ENCODE results near the gene MMP17. TPM values are rescaled to one million over a fixed set of nuclear protein-coding genes. Genes with fewer than 3 reads are reported as not detected.

MMP17 gene
- total RNA-seq, 4 donors from 2014 or later: 2.6 to 23.6 (median 12.4) TPM

DNA sequence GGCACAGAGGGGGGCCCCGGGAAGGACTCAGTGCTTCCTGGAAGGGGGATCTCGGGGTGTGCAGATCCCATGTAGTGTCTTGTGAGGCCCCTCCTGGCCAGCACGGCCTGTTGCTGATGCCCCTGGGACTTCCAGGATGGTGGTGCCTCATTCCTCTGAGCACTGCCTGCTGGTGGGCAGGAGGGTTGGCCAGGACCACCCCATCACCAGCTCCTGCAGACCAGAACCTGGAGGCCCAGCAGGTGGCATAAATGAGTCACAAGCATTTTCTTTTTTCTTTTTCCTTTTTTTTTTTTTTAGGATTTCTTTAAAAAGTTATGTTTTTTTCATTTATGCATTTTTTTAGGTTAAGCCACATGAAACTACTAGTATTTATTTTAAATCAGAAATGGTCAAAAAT lies 8.0 kb downstream of the MMP17 start:
- no peak overlapping the region for H3K27ac ChIP-seq
- peaks cover 25% of the 10 kb centered on the region for H3K27me3 ChIP-seq
- no peak for DNase-seq
- in situ Hi-C loops (cut with MboI; ENCODE audit: low pct_ligation_motif_present in 1 of 4, low pct_unique_long_range_greater_than_20kb in 1 of 4, low sequenced_read_pairs in 3 of 4) (no loop called here), intact Hi-C loops (cut with DNase I; ENCODE audit: low total_unique reads) (no loop called here)
- no peak overlapping the region for H3K4me3 ChIP-seq
- TF ChIP-seq EP300 (IDR thresholded peaks at IDR 0.05; ENCODE audit: low read depth) (no peak), POLR2AphosphoS5 (IDR thresholded peaks at IDR 0.05) (no peak), POLR2A (IDR thresholded peaks at IDR 0.05) (no peak)
- TF ChIP-seq, protein P1, sequence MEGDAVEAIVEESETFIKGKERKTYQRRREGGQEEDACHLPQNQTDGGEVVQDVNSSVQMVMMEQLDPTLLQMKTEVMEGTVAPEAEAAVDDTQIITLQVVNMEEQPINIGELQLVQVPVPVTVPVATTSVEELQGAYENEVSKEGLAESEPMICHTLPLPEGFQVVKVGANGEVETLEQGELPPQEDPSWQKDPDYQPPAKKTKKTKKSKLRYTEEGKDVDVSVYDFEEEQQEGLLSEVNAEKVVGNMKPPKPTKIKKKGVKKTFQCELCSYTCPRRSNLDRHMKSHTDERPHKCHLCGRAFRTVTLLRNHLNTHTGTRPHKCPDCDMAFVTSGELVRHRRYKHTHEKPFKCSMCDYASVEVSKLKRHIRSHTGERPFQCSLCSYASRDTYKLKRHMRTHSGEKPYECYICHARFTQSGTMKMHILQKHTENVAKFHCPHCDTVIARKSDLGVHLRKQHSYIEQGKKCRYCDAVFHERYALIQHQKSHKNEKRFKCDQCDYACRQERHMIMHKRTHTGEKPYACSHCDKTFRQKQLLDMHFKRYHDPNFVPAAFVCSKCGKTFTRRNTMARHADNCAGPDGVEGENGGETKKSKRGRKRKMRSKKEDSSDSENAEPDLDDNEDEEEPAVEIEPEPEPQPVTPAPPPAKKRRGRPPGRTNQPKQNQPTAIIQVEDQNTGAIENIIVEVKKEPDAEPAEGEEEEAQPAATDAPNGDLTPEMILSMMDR (IDR thresholded peaks at IDR 0.05): peak in 2 of 5 experiments; percentile 14 to 18
- no peaks in the 10 kb centered on the region for H3K9me3 ChIP-seq
- 42% methylated on average over 2 of the region's 3 CpGs; no CpG with 5 or more reads in 1 of the 2 donors for WGBS, 2 donors (ENCODE audit: low coverage in 1 of 2)
- H3K4me1 ChIP-seq: peaks cover 0 to 10% (median 5%) of the 10 kb centered on the region in 4 donors
- no peaks in the 10 kb centered on the region for H3K36me3 ChIP-seq

GRCh38 chr12:131836714-131837397 lies 8.7 kb downstream of the MMP17 start:
- in situ Hi-C loops (cut with MboI; ENCODE audit: low pct_ligation_motif_present in 1 of 4, low pct_unique_long_range_greater_than_20kb in 1 of 4, low sequenced_read_pairs in 3 of 4) (no loop called here), intact Hi-C loops (cut with DNase I; ENCODE audit: low total_unique reads) (no loop called here)
- no peak for DNase-seq
- TF ChIP-seq, protein P1 (IDR thresholded peaks at IDR 0.05): no peak
- TF ChIP-seq POLR2AphosphoS5 (IDR thresholded peaks at IDR 0.05) (no peak), EP300 (IDR thresholded peaks at IDR 0.05; ENCODE audit: low read depth) (no peak), POLR2A (IDR thresholded peaks at IDR 0.05) (no peak)
- Histone ChIP-seq H3K9me3 (no peaks in the 10 kb centered on the region), H3K27ac (no peak overlapping the region), H3K4me1 (peaks cover 0 to 7% (median 3%) of the 10 kb centered on the region in 4 donors), H3K4me3 (no peak overlapping the region), H3K27me3 (peaks cover 21% of the 10 kb centered on the region), H3K36me3 (no peaks in the 10 kb centered on the region)
- 38 to 79% methylated on average over 2 to 13 of the region's 13 CpGs for WGBS, 2 donors (ENCODE audit: low coverage in 1 of 2)

DNA sequence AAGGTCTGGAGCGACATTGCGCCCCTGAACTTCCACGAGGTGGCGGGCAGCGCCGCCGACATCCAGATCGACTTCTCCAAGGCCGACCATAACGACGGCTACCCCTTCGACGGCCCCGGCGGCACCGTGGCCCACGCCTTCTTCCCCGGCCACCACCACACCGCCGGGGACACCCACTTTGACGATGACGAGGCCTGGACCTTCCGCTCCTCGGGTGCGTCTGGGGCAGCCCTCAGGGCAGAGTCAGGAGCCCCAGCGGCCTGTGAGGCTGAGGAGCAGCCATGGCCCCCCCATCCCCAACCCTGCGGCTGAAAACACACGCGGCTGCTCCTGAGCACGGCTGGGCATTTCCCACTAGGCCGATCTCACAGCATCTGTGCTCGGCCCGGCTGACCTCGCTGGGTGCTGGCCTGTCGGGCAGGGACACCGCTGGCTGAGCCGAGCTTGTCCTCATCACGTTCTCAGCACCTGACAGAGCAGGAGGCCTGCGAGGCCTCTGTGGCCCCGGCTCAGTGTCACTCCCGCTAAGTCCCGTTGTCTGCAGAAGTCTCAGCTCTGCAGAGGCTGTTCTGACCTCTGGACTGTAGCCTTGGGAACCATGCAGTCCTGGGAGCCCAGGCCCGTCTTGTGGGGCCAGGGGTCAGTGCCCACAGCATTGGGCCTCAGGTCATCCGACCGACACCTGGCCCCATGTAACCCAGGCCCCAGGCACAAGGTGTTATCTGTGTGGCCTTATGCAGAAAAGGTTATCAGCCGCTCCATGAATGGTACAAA lies 12.6 kb downstream of the MMP17 start:
- in situ Hi-C loops (cut with MboI; ENCODE audit: low pct_ligation_motif_present in 1 of 4, low pct_unique_long_range_greater_than_20kb in 1 of 4, low sequenced_read_pairs in 3 of 4) (no loop called here), intact Hi-C loops (cut with DNase I; ENCODE audit: low total_unique reads) (no loop called here)
- no peak overlapping the region for H3K4me3 ChIP-seq
- no peak for DNase-seq
- TF ChIP-seq, protein P1 (IDR thresholded peaks at IDR 0.05): no peak
- TF ChIP-seq POLR2A (IDR thresholded peaks at IDR 0.05) (no peak), EP300 (IDR thresholded peaks at IDR 0.05; ENCODE audit: low read depth) (no peak), POLR2AphosphoS5 (IDR thresholded peaks at IDR 0.05) (no peak)
- no peak overlapping the region for H3K27ac ChIP-seq
- H3K4me1 ChIP-seq: no peaks in the 10 kb centered on the region
- H3K9me3 ChIP-seq: no peaks in the 10 kb centered on the region
- H3K36me3 ChIP-seq: no peaks in the 10 kb centered on the region
- no peaks in the 10 kb centered on the region for H3K27me3 ChIP-seq
- 93% methylated on average over 46 of the region's 46 CpGs; no CpG with 5 or more reads in 1 of the 2 donors for WGBS, 2 donors (ENCODE audit: low coverage in 1 of 2)

GRCh38 chr12:131841547-131841946 lies 13.4 kb downstream of the MMP17 start:
- in situ Hi-C loops (cut with MboI; ENCODE audit: low pct_ligation_motif_present in 1 of 4, low pct_unique_long_range_greater_than_20kb in 1 of 4, low sequenced_read_pairs in 3 of 4): no loop called here
- Histone ChIP-seq H3K27ac (no peak overlapping the region), H3K4me1 (no peaks in the 10 kb centered on the region), H3K9me3 (no peaks in the 10 kb centered on the region), H3K4me3 (no peak overlapping the region), H3K36me3 (no peaks in the 10 kb centered on the region), H3K27me3 (no peaks in the 10 kb centered on the region)
- DNase-seq: no peak
- WGBS, 2 donors (ENCODE audit: low coverage in 1 of 2): 95 to 100% methylated on average over 4 to 22 of the region's 22 CpGs
- TF ChIP-seq POLR2AphosphoS5 (IDR thresholded peaks at IDR 0.05) (no peak), EP300 (IDR thresholded peaks at IDR 0.05; ENCODE audit: low read depth) (no peak), POLR2A (IDR thresholded peaks at IDR 0.05) (no peak)
- TF ChIP-seq, protein P1 (IDR thresholded peaks at IDR 0.05): no peak
- intact Hi-C loops (cut with DNase I; ENCODE audit: low total_unique reads): no loop called here
